HEK293 (cell line): ENCODE measurements around the gene STX3.

Experiments
- ELK4 ChIP-seq: IDR thresholded peaks from 2 replicates; pipeline ENCODE4 v1.6.1; 2011; ENCODE audit warnings: mild to moderate bottlenecking, low read depth, low read length, borderline replicate concordance
- PRDM2 ChIP-seq: fragments of 450-650 bp; formaldehyde crosslinking; IDR thresholded peaks from 2 replicates; pipeline ENCODE4 v1.5.1; 2016; ENCODE audit warnings: missing biosample characterization, missing genetic modification characterization, borderline replicate concordance
- ZNF37A ChIP-seq: fragments of 450-650 bp; IDR thresholded peaks from 2 replicates; pipeline ENCODE4 v1.5.1; 2018; ENCODE audit warnings: missing biosample characterization, missing genetic modification characterization
- TF ChIP-seq, protein P1 (sequence below): fragments of 450-650 bp; formaldehyde crosslinking; IDR thresholded peaks from 2 replicates; pipeline ENCODE4 v1.5.1; 2016; ENCODE audit warnings: missing biosample characterization, missing genetic modification characterization

DNA sequence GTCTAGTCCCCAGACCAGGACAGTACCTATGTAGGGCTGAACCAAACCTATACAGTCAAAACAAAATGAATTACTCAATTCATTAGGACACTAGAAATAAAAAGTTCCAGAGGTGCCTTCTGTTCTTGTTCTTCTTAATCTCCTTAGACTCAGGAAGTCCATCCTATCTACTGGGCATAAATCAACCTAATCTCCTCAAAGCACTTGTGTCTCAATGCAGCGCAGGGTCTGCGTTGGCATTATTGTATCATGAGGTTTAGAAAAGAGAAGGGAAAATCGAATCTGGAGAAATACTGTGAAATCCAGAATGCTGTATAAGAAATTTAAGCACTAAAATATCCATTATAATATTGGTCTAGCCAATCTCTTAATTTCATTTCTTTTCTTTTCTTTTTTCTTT is 39.1 kb upstream of the STX3 start:
- TF ChIP-seq, protein P1, sequence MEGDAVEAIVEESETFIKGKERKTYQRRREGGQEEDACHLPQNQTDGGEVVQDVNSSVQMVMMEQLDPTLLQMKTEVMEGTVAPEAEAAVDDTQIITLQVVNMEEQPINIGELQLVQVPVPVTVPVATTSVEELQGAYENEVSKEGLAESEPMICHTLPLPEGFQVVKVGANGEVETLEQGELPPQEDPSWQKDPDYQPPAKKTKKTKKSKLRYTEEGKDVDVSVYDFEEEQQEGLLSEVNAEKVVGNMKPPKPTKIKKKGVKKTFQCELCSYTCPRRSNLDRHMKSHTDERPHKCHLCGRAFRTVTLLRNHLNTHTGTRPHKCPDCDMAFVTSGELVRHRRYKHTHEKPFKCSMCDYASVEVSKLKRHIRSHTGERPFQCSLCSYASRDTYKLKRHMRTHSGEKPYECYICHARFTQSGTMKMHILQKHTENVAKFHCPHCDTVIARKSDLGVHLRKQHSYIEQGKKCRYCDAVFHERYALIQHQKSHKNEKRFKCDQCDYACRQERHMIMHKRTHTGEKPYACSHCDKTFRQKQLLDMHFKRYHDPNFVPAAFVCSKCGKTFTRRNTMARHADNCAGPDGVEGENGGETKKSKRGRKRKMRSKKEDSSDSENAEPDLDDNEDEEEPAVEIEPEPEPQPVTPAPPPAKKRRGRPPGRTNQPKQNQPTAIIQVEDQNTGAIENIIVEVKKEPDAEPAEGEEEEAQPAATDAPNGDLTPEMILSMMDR (tag by site-specific recombination) = no peak
- TF ChIP-seq ZNF37A (no peak), PRDM2 (tag by site-specific recombination) (no peak), ELK4 (no peak)
